ENCODE measurements around the gene GMEB2. TPM values are rescaled to one million over a fixed set of nuclear protein-coding genes. Genes with fewer than 3 reads are reported as not detected.

GMEB2 gene
- total RNA-seq, 1 donor from 2014 or later, result 5.9 TPM

- intact Hi-C loops (cut with micrococcal nuclease), result no loop called here
- no peak for DNase-seq
- ATAC-seq, result no peak
Measured at GRCh38 chr20:63596423-63596822, 30.5 kb downstream of the GMEB2 start.

- DNase-seq (no peak), ATAC-seq (no peak)
- intact Hi-C loops (cut with micrococcal nuclease), result no loop called here
Measured at GRCh38 chr20:63595416-63596127, 31.3 kb downstream of the GMEB2 start.

- ATAC-seq (no peak), DNase-seq (no peak)
- intact Hi-C loops (cut with micrococcal nuclease), result no loop called here
Measured at GRCh38 chr20:63594043-63594561, 32.8 kb downstream of the GMEB2 start.

GRCh38 chr20:63592661-63593060 lies 34.2 kb downstream of the GMEB2 start:
- intact Hi-C loops (cut with micrococcal nuclease), result no loop called here
- ATAC-seq (no peak), DNase-seq (no peak)

GRCh38 chr20:63591786-63592355 lies 35.0 kb downstream of the GMEB2 start:
- intact Hi-C loops (cut with micrococcal nuclease), result no loop called here
- ATAC-seq (no peak), DNase-seq (no peak)

GRCh38 chr20:63591147-63591533 lies 35.8 kb downstream of the GMEB2 start:
- DNase-seq, result no peak

GRCh38 chr20:63590218-63591146 lies 36.4 kb downstream of the GMEB2 start:
- DNase-seq (no peak), ATAC-seq (no peak)
- intact Hi-C loops (cut with micrococcal nuclease), result no loop called here

More at GRCh38 chr20:63591147-63591533, 35.8 kb downstream of the GMEB2 start:
- intact Hi-C loops (cut with micrococcal nuclease), result no loop called here
- no peak for ATAC-seq

GRCh38 chr20:63589261-63590217 lies 37.4 kb downstream of the GMEB2 start:
- DNase-seq (no peak), ATAC-seq (no peak)
- intact Hi-C loops (cut with micrococcal nuclease), result no loop called here

GRCh38 chr20:63588641-63589041 lies 38.3 kb downstream of the GMEB2 start:
- intact Hi-C loops (cut with micrococcal nuclease), result no loop called here
- ATAC-seq (no peak), DNase-seq (no peak)

GRCh38 chr20:63587776-63588591 lies 38.9 kb downstream of the GMEB2 start:
- no peak for DNase-seq
- peak; percentile 11 for ATAC-seq
- intact Hi-C loops (cut with micrococcal nuclease), result no loop called here

- intact Hi-C loops (cut with micrococcal nuclease), result no loop called here
- DNase-seq, result no peak
Measured at GRCh38 chr20:63587256-63587655, 39.6 kb downstream of the GMEB2 start.

GRCh38 chr20:63586797-63587196 lies 40.1 kb downstream of the GMEB2 start:
- intact Hi-C loops (cut with micrococcal nuclease), result no loop called here
- DNase-seq, result no peak
- no peak for ATAC-seq

More at GRCh38 chr20:63587256-63587655, 39.6 kb downstream of the GMEB2 start:
- ATAC-seq, result no peak

GRCh38 chr20:63585616-63586565 lies 41.0 kb downstream of the GMEB2 start:
- intact Hi-C loops (cut with micrococcal nuclease), result no loop called here
- DNase-seq (no peak), ATAC-seq (peak; percentile 55)

- intact Hi-C loops (cut with micrococcal nuclease), result no loop called here
- no peak for DNase-seq
- no peak for ATAC-seq
Measured at GRCh38 chr20:63582382-63583063, 44.4 kb downstream of the GMEB2 start.

- ATAC-seq (no peak), DNase-seq (no peak)
- intact Hi-C loops (cut with micrococcal nuclease), result no loop called here
Measured at GRCh38 chr20:63580796-63581461, 46.0 kb downstream of the GMEB2 start.

Measured in left ventricle myocardium superior (tissue), 1 donor.